ENCODE measurements around the gene NKX1-2. TPM values are rescaled to one million over a fixed set of nuclear protein-coding genes. Genes with fewer than 3 reads are reported as not detected.

Gene NKX1-2
- total RNA-seq, 1 experiment from 2014 or later, result 57.7 TPM

GRCh38 chr10:124477614-124478363 lies 28.0 kb upstream of the NKX1-2 start:
- ATAC-seq, result peak; percentile 67
- peak; percentile 46 for DNase-seq (ENCODE audit: low spot score)
- ChIA-PET POLR2A (no interaction called here), CTCF (interaction anchor here (0.6 to 1.3 kb wide), 4 partner anchors 16 to 74 kb away, joined by 3 to 5 read pairs (median 4); partner anchors contain the start of gene LHPP)
- H3K4me1 Mint-ChIP-seq, result peaks cover 51% of the 10 kb centered on the region
- H3K36me3 Mint-ChIP-seq, result peaks cover 1% of the 10 kb centered on the region; the same call in 1 of the 2 replicates
- H3K27ac Mint-ChIP-seq, result peak overlapping the region; percentile 63; the same call in 1 of the 2 replicates
- H3K4me3 Mint-ChIP-seq, result no peak overlapping the region; the same call in 1 of the 2 replicates
- H3K27me3 Mint-ChIP-seq (ENCODE audit: low read depth), result no peaks in the 10 kb centered on the region
- no peaks in the 10 kb centered on the region for H3K9me3 Mint-ChIP-seq
- no peak for TF ChIP-seq GRHL2 (CRISPR knock-in tag; IDR thresholded peaks at IDR 0.05; ENCODE audit: insufficient replicate concordance, severe bottlenecking)
- TF ChIP-seq, protein P1, sequence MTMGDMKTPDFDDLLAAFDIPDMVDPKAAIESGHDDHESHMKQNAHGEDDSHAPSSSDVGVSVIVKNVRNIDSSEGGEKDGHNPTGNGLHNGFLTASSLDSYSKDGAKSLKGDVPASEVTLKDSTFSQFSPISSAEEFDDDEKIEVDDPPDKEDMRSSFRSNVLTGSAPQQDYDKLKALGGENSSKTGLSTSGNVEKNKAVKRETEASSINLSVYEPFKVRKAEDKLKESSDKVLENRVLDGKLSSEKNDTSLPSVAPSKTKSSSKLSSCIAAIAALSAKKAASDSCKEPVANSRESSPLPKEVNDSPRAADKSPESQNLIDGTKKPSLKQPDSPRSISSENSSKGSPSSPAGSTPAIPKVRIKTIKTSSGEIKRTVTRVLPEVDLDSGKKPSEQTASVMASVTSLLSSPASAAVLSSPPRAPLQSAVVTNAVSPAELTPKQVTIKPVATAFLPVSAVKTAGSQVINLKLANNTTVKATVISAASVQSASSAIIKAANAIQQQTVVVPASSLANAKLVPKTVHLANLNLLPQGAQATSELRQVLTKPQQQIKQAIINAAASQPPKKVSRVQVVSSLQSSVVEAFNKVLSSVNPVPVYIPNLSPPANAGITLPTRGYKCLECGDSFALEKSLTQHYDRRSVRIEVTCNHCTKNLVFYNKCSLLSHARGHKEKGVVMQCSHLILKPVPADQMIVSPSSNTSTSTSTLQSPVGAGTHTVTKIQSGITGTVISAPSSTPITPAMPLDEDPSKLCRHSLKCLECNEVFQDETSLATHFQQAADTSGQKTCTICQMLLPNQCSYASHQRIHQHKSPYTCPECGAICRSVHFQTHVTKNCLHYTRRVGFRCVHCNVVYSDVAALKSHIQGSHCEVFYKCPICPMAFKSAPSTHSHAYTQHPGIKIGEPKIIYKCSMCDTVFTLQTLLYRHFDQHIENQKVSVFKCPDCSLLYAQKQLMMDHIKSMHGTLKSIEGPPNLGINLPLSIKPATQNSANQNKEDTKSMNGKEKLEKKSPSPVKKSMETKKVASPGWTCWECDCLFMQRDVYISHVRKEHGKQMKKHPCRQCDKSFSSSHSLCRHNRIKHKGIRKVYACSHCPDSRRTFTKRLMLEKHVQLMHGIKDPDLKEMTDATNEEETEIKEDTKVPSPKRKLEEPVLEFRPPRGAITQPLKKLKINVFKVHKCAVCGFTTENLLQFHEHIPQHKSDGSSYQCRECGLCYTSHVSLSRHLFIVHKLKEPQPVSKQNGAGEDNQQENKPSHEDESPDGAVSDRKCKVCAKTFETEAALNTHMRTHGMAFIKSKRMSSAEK (CRISPR knock-in tag; IDR thresholded peaks at IDR 0.05; ENCODE audit: borderline replicate concordance), result no peak
- TF ChIP-seq ZNF232 (CRISPR knock-in tag; IDR thresholded peaks at IDR 0.05), result no peak
- TF ChIP-seq ZBTB21 (CRISPR knock-in tag; IDR thresholded peaks at IDR 0.05; ENCODE audit: borderline replicate concordance), result no peak
- TF ChIP-seq, protein P2, sequence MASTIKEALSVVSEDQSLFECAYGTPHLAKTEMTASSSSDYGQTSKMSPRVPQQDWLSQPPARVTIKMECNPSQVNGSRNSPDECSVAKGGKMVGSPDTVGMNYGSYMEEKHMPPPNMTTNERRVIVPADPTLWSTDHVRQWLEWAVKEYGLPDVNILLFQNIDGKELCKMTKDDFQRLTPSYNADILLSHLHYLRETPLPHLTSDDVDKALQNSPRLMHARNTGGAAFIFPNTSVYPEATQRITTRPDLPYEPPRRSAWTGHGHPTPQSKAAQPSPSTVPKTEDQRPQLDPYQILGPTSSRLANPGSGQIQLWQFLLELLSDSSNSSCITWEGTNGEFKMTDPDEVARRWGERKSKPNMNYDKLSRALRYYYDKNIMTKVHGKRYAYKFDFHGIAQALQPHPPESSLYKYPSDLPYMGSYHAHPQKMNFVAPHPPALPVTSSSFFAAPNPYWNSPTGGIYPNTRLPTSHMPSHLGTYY (CRISPR knock-in tag; IDR thresholded peaks at IDR 0.05), result no peak
- TF ChIP-seq, protein P3, sequence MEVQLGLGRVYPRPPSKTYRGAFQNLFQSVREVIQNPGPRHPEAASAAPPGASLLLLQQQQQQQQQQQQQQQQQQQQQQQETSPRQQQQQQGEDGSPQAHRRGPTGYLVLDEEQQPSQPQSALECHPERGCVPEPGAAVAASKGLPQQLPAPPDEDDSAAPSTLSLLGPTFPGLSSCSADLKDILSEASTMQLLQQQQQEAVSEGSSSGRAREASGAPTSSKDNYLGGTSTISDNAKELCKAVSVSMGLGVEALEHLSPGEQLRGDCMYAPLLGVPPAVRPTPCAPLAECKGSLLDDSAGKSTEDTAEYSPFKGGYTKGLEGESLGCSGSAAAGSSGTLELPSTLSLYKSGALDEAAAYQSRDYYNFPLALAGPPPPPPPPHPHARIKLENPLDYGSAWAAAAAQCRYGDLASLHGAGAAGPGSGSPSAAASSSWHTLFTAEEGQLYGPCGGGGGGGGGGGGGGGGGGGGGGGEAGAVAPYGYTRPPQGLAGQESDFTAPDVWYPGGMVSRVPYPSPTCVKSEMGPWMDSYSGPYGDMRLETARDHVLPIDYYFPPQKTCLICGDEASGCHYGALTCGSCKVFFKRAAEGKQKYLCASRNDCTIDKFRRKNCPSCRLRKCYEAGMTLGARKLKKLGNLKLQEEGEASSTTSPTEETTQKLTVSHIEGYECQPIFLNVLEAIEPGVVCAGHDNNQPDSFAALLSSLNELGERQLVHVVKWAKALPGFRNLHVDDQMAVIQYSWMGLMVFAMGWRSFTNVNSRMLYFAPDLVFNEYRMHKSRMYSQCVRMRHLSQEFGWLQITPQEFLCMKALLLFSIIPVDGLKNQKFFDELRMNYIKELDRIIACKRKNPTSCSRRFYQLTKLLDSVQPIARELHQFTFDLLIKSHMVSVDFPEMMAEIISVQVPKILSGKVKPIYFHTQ (CRISPR knock-in tag; IDR thresholded peaks at IDR 0.05), result no peak
- TF ChIP-seq, protein P4, sequence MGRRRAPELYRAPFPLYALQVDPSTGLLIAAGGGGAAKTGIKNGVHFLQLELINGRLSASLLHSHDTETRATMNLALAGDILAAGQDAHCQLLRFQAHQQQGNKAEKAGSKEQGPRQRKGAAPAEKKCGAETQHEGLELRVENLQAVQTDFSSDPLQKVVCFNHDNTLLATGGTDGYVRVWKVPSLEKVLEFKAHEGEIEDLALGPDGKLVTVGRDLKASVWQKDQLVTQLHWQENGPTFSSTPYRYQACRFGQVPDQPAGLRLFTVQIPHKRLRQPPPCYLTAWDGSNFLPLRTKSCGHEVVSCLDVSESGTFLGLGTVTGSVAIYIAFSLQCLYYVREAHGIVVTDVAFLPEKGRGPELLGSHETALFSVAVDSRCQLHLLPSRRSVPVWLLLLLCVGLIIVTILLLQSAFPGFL (CRISPR knock-in tag; IDR thresholded peaks at IDR 0.05; ENCODE audit: borderline replicate concordance), result no peak
- no peak for TF ChIP-seq GABPB1 (CRISPR knock-in tag; IDR thresholded peaks at IDR 0.05)
- no peak for TF ChIP-seq OVOL2 (CRISPR knock-in tag; IDR thresholded peaks at IDR 0.05; ENCODE audit: borderline replicate concordance)
- no peak for TF ChIP-seq ESRRA (CRISPR knock-in tag; IDR thresholded peaks at IDR 0.05; ENCODE audit: borderline replicate concordance)
- no peak for TF ChIP-seq MXD4 (CRISPR knock-in tag; IDR thresholded peaks at IDR 0.05; ENCODE audit: borderline replicate concordance)
- TF ChIP-seq, protein P5, sequence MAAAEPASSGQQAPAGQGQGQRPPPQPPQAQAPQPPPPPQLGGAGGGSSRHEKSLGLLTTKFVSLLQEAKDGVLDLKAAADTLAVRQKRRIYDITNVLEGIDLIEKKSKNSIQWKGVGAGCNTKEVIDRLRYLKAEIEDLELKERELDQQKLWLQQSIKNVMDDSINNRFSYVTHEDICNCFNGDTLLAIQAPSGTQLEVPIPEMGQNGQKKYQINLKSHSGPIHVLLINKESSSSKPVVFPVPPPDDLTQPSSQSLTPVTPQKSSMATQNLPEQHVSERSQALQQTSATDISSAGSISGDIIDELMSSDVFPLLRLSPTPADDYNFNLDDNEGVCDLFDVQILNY (CRISPR knock-in tag; IDR thresholded peaks at IDR 0.05), result no peak
- no peak for TF ChIP-seq NR2C2 (CRISPR knock-in tag; IDR thresholded peaks at IDR 0.05)
- no peak for TF ChIP-seq ZSCAN18 (CRISPR knock-in tag; IDR thresholded peaks at IDR 0.05)
- TF ChIP-seq E2F1 (CRISPR knock-in tag; IDR thresholded peaks at IDR 0.05), result no peak
- no peak for TF ChIP-seq FOXK1 (CRISPR knock-in tag; IDR thresholded peaks at IDR 0.05)
- TF ChIP-seq NFATC4 (CRISPR knock-in tag; IDR thresholded peaks at IDR 0.05), result no peak
- TF ChIP-seq ZMAT4 (CRISPR knock-in tag; IDR thresholded peaks at IDR 0.05), result no peak
- no peak for TF ChIP-seq TEAD1 (CRISPR knock-in tag; IDR thresholded peaks at IDR 0.05)
